ENCODE measurements around the gene KLF6. TPM values are rescaled to one million over a fixed set of nuclear protein-coding genes. Genes with fewer than 3 reads are reported as not detected.

Gene KLF6
- total and polyA plus RNA-seq, 2 of the 4 experiments (the other 2 are of a cell fraction): 69.0 to 123 TPM

- Histone ChIP-seq H4K8ac (ENCODE audit: low read depth in 2 of 2, low read length in 2 of 2) (peak overlapping the region; percentile 52 to 79; a peak in 2 of 4 replicates), H3K9me1 (ENCODE audit: insufficient read depth, low read length) (peaks cover 25% of the 10 kb centered on the region), H3K27me3 (ENCODE audit: control insufficient read depth, insufficient read depth, low read length) (no peaks in the 10 kb centered on the region), H3K9me3 (ENCODE audit: control insufficient read depth, insufficient read depth, low read length) (no peaks in the 10 kb centered on the region), H4K91ac (ENCODE audit: insufficient read depth, low read depth, low read length) (peak overlapping the region; percentile 71), H2BK5ac (ENCODE audit: low read depth, low read length, poor library complexity, severe bottlenecking) (peak overlapping the region; percentile 71), H2BK120ac (ENCODE audit: low read depth, low read length) (peak overlapping the region; percentile 88), H2BK20ac (ENCODE audit: low read depth, low read length) (peak overlapping the region; percentile 71), H4K5ac (ENCODE audit: low read depth, low read length) (no peak overlapping the region), H2AK5ac (ENCODE audit: low read depth, low read length) (peak overlapping the region; percentile 98; the same call in 1 of the 2 replicates), H4K20me1 (ENCODE audit: insufficient read depth, low read length) (no peaks in the 10 kb centered on the region), H3K4me2 (ENCODE audit: low read depth, low read length) (no peak overlapping the region), H2BK15ac (ENCODE audit: low read depth, low read length) (peak overlapping the region; percentile 73; the same call in 2 of the 3 replicates), H3K9ac (ENCODE audit: low read depth, low read length) (no peak overlapping the region), H2AFZ (replicated peaks; ENCODE audit: low read length, poor library complexity) (peak overlapping the region; percentile 76), H3K14ac (replicated peaks; ENCODE audit: low read depth, low read length) (peak overlapping the region; percentile 64), H3K36me3 (ENCODE audit: control insufficient read depth, insufficient read depth, low read length) (no peaks in the 10 kb centered on the region), H3K4me1 (ENCODE audit: control insufficient read depth, insufficient read depth, low read length) (peaks cover 23% of the 10 kb centered on the region), H2AK9ac (replicated peaks; ENCODE audit: low read depth, low read length, poor library complexity) (peak overlapping the region; percentile 79), H3K18ac (ENCODE audit: low read depth, low read length) (peak overlapping the region; percentile 22; the same call in 1 of the 2 replicates), H3K23ac (ENCODE audit: low read depth, low read length) (no peak overlapping the region; the same call in 1 of the 2 replicates), H3K27ac (ENCODE audit: insufficient read depth, low read length) (no peak overlapping the region), H3K56ac (ENCODE audit: extremely low read depth, insufficient read depth, low read length) (peak overlapping the region; percentile 2; the same call in 1 of the 2 replicates), H3K4ac (ENCODE audit: low read depth, low read length) (peak overlapping the region; percentile 82), H3K4me3 (ENCODE audit: insufficient read depth, low read depth, low read length) (no peak overlapping the region), H3K79me1 (ENCODE audit: low read depth in 1 of 2, low read length in 2 of 2) (peaks cover 0 to 25% of the 10 kb centered on the region in 2 experiments; a peak in 2 of 4 replicates)
- ATAC-seq (ENCODE audit: low read depth): peak; percentile 80
- peak; percentile 74 for DNase-seq
- BruUV-seq (replicated peaks): no TSS peak
- POLR2A ChIA-PET (ENCODE audit: unreplicated experiment): interaction anchor here (0.5 to 1.0 kb wide), 2 partner anchors 40 to 497 kb away, joined by 8 to 16 read pairs; partner anchors contain the start of gene KLF6
- CTCF ChIA-PET: no interaction called here
- WGBS, 2 experiments (ENCODE audit: extremely low coverage in 2 of 2, insufficient read length in 1 of 2): 57% methylated on average over 3 of the region's 6 CpGs; no CpG with 5 or more reads in 1 of the 2 experiments
- TF ChIP-seq USF2 (IDR thresholded peaks at IDR 0.05; ENCODE audit: low read depth, low read length): no peak
- no peak for TF ChIP-seq MAFK (IDR thresholded peaks at IDR 0.05; ENCODE audit: low read depth, low read length)
- TF ChIP-seq CTCF (conservative IDR thresholded peaks at IDR 0.05; ENCODE audit: low read depth, low read length): no peak
- no peak for TF ChIP-seq RFX5 (IDR thresholded peaks at IDR 0.05; ENCODE audit: low read depth, low read length)
- TF ChIP-seq SMC3 (IDR thresholded peaks at IDR 0.05; ENCODE audit: low read depth, low read length): 0 out of 2 replicates have a peak, but pooled peaks have one; percentile 4
- TF ChIP-seq ELK1 (IDR thresholded peaks at IDR 0.05; ENCODE audit: borderline replicate concordance, low read depth, low read length): no peak
- no peak for TF ChIP-seq POLR2A (IDR thresholded peaks at IDR 0.05; ENCODE audit: low read depth, low read length)
- no peak for TF ChIP-seq RCOR1 (IDR thresholded peaks at IDR 0.05; ENCODE audit: insufficient replicate concordance, low read length)
- peak; percentile 74 for TF ChIP-seq CEBPB (IDR thresholded peaks at IDR 0.05; ENCODE audit: low read depth, low read length)
- TF ChIP-seq MAZ (IDR thresholded peaks at IDR 0.05; ENCODE audit: borderline replicate concordance, low read depth, low read length): no peak
- TF ChIP-seq RAD21 (IDR thresholded peaks at IDR 0.05; ENCODE audit: low read length): no peak
- in situ Hi-C loops (cut with MboI; ENCODE audit: low sequenced_read_pairs): no loop called here
- dilution Hi-C loops (cut with HindIII; ENCODE audit: low sequenced_read_pairs, unreplicated experiment): no loop called here
- intact Hi-C loops (cut with micrococcal nuclease): loop anchor here (2.0 kb wide), 1 partner anchor 14 kb away; no protein-coding TSS in a partner anchor
Measured at GRCh38 chr10:3825244-3825643, 40.2 kb upstream of the KLF6 start.
